Urothelium cell line (cell line): ENCODE measurements around the gene ANKRD40.

Experiments
- DNase-seq: peaks from one replicate; pipeline ENCODE4 v3.0.0; 2011; ENCODE audit warnings: low spot score, mixed read lengths
- FAIRE-seq: peaks from 2 replicates; lab custom pipeline; 2011; peaks lifted over from hg19 to GRCh38; lab: Jason Lieb, UNC

The ANKRD40 gene

DNA sequence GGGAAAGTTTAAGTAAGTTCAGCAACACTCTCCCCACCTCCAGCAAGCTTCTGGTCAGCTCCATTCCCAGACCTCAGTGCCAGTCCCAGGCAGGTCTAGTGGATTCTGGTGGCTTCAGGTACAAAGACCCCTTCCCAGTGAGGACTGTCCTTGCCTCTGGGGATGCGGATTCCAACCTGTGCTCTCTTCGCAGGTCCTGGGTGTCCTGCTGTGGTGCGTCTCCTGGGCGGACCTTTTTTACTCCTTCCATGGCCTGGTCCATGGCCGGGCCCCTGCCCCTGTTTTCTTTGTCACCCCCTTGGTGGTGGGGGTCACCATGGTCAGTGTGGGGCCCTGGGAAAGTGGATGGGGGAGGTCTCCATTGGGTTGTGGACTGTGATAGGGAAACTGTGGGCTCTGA lies 51.2 kb downstream of the ANKRD40 start:
- FAIRE-seq (no peak), DNase-seq (no peak)

DNA sequence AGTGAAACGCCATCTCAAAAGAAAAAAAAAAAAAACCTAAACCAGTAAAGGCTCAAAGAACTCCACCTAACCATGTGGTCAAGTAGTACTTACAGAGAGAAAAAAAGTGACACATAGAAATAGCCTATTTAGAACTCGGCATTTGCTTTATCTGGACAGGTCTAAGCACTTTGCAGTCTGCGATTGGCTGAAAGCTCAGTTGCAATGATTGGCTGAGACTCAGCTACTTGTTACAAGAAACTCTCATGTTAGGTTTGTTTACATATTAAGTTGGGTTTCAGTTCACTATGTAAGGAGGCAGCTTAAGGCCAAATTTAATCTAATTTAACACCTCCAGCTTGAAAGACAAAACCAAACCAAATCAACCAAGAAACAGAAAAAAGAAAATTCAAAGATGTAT lies 54.0 kb downstream of the ANKRD40 start:
- no peak for DNase-seq
- FAIRE-seq = no peak

DNA sequence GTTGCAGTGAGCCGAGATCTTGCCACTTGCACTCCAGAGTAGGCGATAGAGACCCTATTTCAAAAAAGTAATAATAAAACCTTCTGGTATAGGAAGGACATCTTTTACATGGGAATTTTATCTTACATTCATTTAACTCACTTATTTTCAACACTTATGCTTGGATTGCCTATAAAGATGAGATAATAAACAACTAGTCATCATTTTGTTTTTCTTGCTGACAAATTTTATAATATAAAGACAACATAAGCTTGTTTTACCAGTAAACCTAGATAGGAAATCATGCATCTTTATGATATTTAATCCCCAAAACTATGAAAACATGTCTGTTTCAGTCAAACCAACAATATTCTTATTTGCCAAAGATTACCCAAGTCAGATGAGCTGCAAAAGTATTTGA lies 56.1 kb downstream of the ANKRD40 start:
- DNase-seq = no peak
- FAIRE-seq = no peak

DNA sequence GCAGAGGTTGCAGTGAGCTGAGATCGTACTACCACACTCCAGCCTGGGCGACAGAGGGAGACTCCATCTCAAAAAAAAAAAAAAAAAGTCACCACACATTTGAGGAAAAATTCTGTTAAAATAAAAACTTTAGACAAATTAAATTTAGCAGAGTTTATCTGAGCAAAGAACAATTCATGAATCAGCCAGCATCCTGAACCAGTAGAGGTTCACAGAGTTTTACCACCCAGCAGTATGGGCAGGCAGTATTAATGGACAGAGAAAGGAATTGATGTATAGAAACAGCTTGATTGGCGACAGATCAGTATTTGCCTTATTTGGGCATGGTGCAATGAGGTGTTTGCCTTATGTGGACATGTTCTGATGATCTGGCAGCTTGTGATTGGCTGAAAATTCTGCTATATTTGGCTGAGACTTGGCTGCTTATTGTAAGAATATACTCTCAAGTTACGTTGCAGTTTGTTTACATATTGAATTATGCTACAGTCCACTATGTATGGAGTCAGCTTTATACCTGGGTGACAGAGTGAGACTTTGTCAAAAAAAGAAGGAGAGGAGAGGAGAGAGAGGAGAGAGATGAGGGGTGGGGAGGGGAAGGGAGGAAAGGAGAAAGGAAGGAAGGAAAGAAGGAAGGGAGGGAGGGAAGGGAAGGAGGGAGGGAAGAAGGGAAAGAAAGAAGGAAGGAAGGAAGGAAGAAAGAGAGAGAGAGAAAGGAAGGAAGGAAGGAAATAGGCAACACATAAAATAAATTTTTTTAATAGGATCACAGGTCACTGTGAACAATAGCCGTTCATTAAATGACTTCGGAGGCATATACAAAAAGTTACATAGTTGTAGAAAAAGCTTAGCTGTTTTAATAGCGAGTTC lies 58.4 kb downstream of the ANKRD40 start:
- DNase-seq (no peak), FAIRE-seq (no peak)

DNA sequence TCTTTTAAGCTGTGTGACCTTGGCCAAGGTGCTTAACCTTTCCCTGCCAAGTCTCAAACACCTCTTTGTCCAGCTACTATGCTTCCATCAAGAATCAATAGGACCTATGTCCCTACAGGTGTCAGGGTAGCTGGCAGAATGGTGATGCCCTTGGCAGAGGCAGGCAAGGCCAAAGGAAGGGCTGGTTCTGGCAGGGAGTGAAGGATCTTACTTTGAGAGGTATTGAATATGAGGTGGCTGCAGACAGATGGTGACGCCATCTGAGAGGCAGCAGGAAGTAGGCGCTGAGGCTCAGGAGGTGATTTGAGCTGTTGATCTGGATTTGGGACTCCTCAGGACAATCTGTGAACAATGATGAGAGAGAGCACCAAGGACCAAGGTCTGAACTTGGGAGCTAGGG lies 60.5 kb downstream of the ANKRD40 start:
- no peak for DNase-seq
- no peak for FAIRE-seq

DNA sequence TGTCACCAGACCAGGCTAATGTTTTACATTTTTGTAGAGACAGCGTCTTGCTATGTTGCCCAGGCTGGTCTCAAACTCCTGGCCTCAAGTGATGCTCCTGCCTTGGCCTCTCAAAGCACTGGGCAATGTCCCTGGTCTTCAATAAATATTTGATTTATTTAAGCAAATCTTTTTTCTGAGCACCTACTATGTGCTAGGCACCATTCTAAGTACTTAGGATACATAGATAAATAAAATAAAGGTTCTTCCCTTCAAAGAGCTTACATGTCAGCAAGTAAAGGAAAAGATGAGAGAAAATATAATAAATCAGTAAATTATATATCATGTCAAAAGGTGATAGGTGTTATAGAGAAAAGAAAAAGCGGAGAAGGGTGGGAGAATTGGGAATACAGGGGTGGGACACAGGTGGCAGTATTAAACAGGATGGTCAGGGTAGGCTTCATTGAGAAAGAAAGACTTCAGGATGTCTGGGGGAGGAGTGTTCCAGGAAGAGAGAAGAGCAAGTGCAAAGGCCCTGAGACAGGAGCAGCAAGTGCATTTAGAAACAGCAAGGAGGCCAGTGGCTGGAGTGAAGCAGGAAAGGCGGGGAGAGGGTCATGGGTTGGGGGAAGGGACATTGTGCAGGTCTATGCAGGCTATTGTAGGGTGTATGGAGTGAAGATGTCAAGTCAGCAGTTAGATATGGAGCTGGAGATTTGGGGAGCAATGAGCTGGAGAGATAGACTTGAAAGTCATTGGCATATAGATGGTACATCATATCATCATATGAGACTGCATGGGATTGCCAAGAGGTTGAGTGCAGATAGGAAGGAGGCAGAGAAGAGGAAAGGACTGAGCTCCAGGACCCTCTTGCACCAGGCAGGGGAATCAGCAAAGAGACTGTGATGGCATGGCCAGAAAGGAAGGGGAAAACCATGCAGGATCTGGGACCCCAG lies 61.7 kb downstream of the ANKRD40 start:
- DNase-seq (no peak), FAIRE-seq (no peak)
